ENCODE data around the gene TCEAL8.
"Not testable (repeated sequence)": the region's sequence is repeated elsewhere in the genome, so short reads cannot be mapped to it uniquely, and the experiment has no call there.

Gene TCEAL8

GRCh38 chrX:103254921-103255493, at the start of gene TCEAL8:
TSS of gene TCEAL8 (minus strand) at chrX:103255155. CDS start at chrX:103253979, 1,176 bp downstream.
- peak; percentile 54 for DNase-seq

GRCh38 chrX:103304705-103305104, 49.8 kb upstream of the TCEAL8 start:
- no peak for DNase-seq

- DNase-seq = no peak
Measured at GRCh38 chrX:103293118-103293517, 38.2 kb upstream of the TCEAL8 start.

GRCh38 chrX:103279624-103280023, 24.7 kb upstream of the TCEAL8 start:
- no peak for DNase-seq

GRCh38 chrX:103276581-103277002, 21.6 kb upstream of the TCEAL8 start, which contains the start of gene TCEAL5:
TSS of gene TCEAL5 (minus strand) at chrX:103276750. CDS start at chrX:103274563, 2,187 bp downstream.
- no peak for DNase-seq

GRCh38 chrX:103275947-103276567, 21.1 kb upstream of the TCEAL8 start:
- no peak for DNase-seq

GRCh38 chrX:103274284-103274683, 19.3 kb upstream of the TCEAL8 start:
- DNase-seq = no peak

- no peak for DNase-seq
Measured at GRCh38 chrX:103258275-103258674, 3.3 kb upstream of the TCEAL8 start.

- DNase-seq = no peak
Measured at GRCh38 chrX:103256651-103257050, 1.7 kb upstream of the TCEAL8 start.

GRCh38 chrX:103254171-103254824, 657 bp downstream of the TCEAL8 start:
- peak; percentile 14 for DNase-seq

- no peak for DNase-seq
Measured at GRCh38 chrX:103253608-103254007, 1.3 kb downstream of the TCEAL8 start.

- no peak for DNase-seq
Measured at GRCh38 chrX:103250977-103251376, 4.0 kb downstream of the TCEAL8 start.

- no peak for DNase-seq
Measured at GRCh38 chrX:103249805-103250204, 5.2 kb downstream of the TCEAL8 start.

GRCh38 chrX:103248553-103248952, 6.4 kb downstream of the TCEAL8 start:
- DNase-seq = no peak

GRCh38 chrX:103240155-103240554, 14.8 kb downstream of the TCEAL8 start:
- DNase-seq = no peak

- DNase-seq = no peak
Measured at GRCh38 chrX:103236296-103236695, 18.7 kb downstream of the TCEAL8 start.

GRCh38 chrX:103235608-103236007, 19.3 kb downstream of the TCEAL8 start:
- DNase-seq = not testable (repeated sequence)

GRCh38 chrX:103234869-103235268, 20.1 kb downstream of the TCEAL8 start:
- no peak for DNase-seq

- DNase-seq = no peak
Measured at GRCh38 chrX:103233263-103233662, 21.7 kb downstream of the TCEAL8 start.

GRCh38 chrX:103225918-103226317, 29.0 kb downstream of the TCEAL8 start:
- not testable (repeated sequence) for DNase-seq

- DNase-seq = no peak
Measured at GRCh38 chrX:103220511-103221323, 34.2 kb downstream of the TCEAL8 start.

GRCh38 chrX:103215425-103215991, 39.4 kb downstream of the TCEAL8 start:
- DNase-seq = peak; percentile 25

- peak; percentile 83 for DNase-seq
Measured at GRCh38 chrX:103214870-103215424, 40.0 kb downstream of the TCEAL8 start, which contains the start of gene BEX4. TSS of gene BEX4 (plus strand) at chrX:103215108. CDS start at chrX:103216154, 1,046 bp downstream.
